Myocyte (in vitro differentiated cells): ENCODE results near the gene DCDC2C. TPM values are rescaled to one million over a fixed set of nuclear protein-coding genes. Genes with fewer than 3 reads are reported as not detected.

Source experiments
- DNase-seq: peaks from one replicate; pipeline ENCODE4 v3.0.0-alpha.2; 2012; ENCODE audit warnings: low read depth
- total RNA-seq: library from RNA; depleted of rRNA; stranded (reverse); fragments of >200 nt; gene quantifications from 2 replicates; pipeline ENCODE4 v1.2.3, GENCODE V29; 2014

Gene DCDC2C
- total RNA-seq, 1 donor from 2014 or later: not detected

DNA sequence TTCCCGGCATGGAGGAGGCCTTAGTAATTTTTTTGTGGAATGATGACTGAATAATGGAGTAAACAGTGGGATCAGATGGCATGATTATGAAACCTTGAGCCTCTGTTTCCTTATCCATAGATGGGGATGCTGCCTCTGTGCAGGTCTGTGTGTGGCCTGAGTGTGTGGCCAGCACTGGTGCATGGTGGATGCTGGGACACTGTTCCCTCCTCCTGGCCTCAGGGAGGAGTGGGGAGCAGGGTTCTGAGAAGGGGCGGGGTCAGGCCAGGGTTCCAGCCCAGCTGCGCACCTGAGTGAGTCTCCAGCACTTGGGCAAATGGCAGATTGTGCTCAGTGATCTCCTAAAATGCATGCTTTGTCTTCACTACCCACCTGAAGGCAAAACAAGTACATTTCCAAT, 66.4 kb downstream of the DCDC2C start:
- DNase-seq: no peak

DNA sequence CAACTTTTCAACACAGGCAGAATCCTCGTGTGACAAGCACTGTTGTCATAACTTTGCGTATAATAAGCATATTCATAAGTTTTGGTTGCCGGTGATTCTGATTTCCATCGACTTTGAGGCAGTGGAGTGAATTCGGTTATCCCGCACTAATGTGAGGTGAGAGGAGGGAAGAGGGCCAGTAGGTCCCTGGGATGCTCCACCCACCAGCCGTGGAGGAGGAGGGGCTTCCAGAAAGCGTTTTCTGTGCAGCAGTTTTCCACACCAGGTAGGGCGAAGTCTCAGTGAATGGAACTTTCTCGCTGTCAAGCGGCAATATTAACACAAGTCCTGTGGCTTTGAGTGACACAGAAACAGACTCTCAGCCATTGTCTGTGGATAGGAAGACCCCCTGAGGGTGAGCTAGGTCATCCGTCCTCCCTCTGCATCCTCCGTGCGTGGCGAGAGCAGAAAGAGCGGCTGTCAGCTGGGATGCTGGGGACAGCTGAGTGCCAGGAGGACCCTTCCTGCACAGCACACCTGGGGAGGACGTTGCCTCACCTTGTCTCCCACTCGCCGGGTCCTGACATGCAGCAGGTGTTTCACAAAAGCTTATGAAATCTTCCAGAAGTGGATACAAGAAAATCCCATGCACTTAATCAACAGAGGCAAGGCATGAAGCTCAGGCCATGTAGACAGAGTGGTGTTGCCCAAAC, 67.5 kb downstream of the DCDC2C start:
- no peak for DNase-seq

DNA sequence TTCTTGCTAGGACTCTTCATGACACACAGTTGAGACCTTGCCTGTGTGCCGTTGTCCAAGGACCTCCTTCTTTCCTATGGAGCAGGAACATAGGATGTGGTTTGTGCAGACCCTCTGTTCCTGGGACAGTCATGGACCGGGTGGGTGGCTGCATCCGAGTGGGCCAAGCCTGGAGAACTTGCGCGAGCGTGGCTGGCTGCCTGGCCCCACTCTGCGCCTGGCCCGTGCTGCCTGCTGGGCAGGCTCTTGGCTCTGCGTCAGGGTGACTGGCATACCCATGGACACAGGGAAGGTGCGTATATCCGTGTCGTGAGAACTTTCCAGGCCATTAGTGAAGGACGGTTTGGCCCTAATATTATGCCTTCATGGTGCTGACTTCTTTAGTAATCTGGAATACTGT, 68.2 kb downstream of the DCDC2C start:
- no peak for DNase-seq

DNA sequence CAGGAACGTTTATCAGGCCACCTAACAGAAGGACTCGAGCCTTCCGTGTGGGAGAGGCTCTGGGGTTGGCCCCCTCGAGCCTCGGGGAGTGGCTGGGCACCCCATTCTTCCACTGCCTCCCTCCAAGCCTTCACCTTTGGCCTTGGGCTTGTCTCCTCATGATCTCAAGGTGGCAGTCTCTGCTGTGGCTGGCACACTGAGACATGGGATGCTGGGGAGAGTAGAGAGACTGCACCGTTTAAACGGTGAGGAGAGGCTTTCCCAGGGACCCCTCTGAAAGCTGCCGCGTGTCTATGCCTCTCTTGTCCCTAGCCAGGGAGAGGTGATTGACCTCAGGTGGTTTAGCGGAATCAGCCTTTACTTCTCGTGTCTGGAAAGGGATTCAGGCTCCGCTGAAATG, 71.0 kb downstream of the DCDC2C start:
- no peak for DNase-seq

DNA sequence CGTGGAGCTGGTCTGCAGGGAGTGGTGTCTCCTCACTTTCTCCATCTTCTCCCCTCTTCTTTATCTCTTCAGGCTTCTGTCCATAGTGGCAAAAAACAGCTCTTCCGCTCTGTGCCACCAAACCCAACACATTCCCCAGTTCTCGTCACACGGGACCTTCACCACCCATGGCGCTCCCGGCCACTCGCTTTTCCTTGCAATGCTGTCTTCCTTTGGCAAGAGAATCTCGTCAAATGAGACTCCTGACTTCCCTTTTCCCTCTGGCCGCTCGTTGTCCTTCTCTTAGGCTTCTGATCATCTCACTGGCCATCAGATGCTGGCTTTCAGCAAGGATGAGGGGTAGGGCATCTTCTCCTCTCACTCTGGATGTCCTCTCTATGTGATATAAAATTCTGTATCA, 72.9 kb downstream of the DCDC2C start:
- DNase-seq: no peak

DNA sequence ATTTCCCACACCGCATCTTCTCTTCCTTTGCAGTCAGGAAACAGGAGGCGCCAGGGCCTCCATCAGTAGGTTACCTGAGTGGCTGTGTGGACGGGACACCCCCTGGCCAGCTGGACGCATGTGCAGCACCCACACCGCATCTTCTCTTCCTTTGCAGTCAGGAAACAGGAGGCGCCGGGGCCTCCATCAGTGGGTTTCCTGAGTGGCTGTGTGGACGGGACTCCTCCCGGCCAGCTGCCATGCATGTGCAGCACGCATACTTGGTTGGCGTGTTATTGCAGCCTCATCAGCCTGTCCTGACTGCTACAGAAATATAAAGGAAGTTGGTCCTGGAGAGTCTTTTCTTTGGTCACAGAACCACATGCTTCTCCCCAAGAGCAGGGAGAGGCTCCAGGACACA, 74.6 kb downstream of the DCDC2C start:
- DNase-seq: no peak

DNA sequence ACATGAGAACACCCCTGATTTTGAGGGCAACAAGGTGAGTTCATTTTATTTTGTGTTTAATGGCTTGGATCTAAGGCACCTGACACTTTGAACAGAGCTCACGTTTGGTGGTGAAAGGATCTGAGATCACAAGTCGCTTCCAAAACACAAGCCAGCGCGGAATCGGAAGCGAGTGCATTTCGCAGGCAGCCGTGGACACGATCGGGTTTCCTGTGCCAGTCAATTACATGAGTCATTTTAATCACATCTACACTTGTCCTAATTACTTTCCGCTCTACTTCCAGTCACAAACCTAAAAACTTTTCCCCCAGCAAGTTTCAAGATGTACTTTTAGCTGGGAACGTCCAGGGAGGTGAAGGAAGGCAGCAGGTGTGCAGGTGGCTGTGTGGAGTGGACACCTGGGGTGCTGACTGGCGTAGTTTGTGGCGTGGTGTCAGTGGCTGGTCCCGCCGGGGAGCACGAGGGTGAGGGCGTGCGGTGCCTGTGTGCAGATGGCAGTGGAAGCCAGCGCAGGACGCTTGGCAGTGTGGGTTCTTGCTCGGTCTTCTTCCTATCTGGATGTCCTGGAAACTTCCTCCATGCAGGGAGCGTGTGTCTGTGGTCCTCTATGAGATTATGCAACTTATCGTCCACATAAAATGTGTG, 75.6 kb downstream of the DCDC2C start:
- no peak for DNase-seq

DNA sequence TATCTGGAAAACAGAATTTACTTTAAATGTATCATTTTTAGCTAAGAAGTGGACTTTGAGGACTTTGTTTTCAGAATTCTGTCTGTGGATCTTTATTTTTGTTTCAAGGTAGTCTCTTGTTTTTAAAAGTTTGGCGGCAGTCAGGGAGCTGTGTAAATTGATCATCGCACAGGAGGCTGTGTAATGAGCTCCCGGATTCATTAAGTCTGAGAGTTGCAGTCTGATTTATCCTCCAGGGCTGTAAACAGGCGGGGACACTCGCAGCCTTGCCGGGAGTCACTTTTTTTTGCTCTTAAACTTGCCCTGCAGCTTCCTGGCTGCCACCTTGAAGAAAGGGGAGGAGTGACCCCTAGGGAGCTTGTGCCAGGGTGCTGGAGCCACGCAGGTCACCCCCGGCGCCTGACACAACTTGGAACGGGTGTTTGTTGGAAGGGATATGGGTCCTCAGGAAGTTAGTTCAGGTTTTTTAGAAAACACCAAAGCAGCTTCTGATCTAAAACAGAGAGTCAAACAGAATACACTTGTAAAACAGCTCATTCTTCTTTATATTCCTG, 76.2 kb downstream of the DCDC2C start:
- DNase-seq: no peak

DNA sequence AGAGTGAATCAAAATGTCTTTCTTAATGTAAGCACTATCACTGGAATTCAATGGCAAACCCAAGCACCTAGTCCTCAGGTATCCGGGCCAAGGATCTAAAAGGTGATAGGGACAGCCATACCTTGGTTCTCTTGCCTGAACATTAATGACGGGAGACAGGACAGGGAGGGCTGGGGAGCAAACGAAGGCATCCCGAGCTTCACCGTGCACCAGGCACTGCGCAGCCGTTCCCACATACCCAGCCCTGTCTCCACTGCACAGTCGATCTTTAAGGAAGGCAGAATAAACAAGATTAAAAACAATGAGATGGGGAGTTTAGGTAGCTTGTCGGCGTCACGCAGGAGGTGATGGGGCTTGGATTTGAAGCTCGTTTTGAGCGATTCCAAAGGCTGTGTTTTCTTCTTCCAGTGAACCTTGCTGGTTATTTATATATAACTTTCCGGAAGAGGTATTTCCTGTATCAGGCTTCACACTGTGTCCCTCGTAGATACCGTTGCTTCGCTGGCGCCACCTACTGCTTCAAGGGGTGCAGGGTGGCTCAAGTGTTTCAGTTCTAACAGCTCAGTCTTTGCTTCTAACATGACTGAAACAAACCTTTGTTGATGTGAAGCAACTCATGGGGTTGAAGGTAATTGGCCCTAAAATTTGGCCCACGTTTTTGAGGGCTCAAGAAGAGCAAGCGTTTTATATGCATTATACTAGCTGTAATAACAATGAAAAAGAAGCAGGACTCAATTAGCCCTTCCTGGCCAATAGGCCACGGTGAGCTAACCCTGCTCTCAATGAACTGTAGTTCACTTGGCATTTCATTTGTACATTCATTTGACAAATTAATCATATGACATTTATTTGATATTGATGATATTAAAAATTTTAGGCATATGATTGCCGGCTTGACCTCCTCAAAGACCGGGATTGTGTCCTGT, 77.4 kb downstream of the DCDC2C start:
- DNase-seq: peak; percentile 20

DNA sequence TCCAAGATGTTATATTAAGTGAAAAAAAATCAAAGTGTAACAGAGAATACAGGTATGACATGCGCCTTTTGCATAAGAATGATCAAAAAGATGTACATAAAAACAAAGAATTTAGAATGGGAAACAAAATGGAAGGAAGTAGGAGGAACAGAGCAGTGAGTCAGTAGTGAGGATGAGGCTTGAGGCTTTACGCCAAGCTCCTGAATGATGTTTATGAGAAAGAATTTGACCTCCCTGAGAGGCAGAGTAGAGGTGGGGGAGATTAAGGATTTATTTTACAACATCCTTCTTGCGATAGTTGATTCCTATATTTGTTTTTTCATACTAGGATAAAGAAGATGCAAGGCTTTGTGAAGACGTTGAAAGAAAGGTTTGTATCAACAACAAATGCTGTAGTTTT, 81.4 kb downstream of the DCDC2C start:
- DNase-seq: no peak

DNA sequence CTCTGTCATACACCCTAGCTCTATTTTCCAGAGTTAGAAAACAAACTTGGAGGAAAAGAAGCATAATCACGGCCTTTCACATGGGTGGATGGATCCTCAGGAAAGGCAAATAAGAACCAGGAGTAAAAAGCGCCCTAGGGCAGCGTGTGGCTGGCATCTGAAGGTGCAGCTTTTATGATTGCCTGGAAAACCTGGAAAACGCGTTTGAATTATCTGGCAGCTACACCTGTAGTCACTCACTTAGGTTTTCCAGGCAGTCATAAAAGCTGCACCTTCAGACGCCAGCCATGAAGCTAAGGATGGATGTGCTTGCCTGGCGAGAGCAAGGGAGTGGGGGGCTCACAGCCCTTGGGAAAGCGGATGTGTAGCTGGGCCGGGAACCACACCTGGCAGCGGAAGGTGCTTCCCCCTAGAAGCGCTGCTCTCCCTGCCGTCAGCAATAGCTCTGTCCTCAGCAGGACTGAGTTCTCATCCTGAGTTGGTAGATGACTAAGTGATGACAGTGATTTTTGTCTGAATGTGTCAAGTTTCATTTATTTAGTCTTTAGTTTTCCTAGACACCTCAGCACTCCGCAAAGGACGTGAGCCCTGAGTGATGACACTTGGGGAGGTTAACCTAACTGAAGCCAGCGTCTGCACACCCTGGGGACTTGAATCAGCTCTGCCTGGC, 82.0 kb downstream of the DCDC2C start:
- DNase-seq: no peak

DNA sequence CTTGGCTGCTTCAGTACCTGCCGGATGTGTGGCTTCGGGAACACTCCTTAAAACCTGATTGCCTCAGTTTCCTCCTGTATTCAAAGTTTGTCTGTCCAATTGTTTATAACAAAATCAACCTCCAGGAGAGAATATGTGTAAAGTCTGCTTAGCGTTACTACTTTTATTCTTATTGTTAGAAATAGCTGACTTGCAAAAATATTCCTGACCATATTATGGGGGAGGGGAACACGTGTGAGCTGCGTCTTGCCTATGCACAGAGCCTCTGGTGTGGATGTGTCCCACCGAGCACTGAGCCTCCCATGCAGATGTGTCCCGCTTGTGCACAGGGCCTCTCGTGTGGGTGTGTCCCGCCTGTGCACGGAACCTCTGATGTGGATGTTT, 82.5 kb downstream of the DCDC2C start:
- DNase-seq: no peak

DNA sequence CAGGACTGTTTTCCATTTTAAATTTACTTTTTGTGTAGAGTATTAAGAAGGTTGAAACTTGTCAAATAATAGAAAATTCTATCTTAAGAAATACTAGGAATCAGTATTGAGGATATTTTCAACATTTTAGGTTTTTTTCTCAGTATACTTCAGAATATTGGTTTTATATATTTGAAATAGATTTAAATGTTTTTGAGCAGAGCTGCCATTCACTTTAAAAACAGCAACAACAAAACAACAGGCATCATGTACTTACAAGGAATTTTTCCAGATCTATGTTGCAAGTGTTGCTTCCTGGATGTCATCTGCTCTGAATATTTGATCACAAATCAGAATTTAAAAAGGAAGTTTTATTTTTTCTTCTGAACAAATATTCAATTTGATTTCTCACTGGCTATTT, 84.4 kb downstream of the DCDC2C start:
- DNase-seq: no peak

DNA sequence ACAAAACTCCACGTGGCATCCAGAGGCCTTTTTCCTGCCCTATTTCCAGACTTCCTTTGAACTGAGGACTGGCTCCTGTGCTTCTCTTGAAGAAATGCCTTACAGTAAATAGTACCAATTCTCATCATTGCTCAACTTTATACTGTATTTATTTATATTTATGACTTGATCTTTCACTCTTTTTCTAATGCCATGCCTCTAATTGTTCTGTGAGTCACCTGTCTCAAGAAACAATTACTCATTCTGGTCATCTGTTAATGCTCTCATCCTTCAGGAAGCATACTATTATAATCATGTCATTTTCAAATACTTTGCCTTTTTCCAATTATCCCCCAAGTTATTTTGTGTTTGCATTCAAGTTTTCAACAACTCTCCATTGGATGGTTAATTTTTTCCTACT, 85.9 kb downstream of the DCDC2C start:
- DNase-seq: no peak

DNA sequence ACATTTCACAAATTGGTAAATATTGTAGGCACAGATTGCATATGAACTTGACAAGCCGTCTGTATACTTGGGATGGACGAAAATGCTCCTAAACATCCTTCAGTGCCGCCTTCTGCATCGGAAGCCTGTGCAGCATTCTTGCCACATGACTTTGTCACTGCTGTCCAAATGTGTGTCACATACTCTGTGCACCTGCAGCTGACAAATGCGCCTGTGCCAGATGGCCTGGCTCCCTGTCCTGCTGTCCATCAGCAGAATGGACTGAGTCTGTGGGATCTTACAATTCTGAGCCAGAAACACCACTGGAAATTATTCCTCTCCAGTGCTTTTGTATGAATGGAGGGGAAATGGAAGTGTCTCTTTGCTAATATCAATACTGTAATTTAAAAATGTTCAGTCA, 89.9 kb downstream of the DCDC2C start:
- no peak for DNase-seq

DNA sequence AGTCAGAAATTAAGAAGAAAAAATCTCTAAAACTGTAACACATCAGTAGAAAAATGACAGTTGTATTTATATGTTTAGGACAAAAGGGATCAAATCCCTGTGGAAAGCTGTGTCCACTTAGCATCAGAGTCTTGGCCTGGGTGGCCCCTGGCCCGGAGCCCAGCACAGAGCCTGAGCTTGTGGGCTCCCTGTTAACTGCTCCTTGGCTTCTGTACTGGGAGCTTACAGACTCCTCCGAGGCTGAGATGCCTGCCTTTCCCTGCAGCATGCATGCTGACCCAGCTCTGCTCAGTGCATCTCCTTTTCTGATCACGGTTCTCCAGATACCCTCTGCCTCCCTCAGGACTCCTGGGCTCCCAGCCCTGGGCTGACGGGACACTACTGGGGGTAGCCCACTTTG, 98.1 kb downstream of the DCDC2C start:
- no peak for DNase-seq

DNA sequence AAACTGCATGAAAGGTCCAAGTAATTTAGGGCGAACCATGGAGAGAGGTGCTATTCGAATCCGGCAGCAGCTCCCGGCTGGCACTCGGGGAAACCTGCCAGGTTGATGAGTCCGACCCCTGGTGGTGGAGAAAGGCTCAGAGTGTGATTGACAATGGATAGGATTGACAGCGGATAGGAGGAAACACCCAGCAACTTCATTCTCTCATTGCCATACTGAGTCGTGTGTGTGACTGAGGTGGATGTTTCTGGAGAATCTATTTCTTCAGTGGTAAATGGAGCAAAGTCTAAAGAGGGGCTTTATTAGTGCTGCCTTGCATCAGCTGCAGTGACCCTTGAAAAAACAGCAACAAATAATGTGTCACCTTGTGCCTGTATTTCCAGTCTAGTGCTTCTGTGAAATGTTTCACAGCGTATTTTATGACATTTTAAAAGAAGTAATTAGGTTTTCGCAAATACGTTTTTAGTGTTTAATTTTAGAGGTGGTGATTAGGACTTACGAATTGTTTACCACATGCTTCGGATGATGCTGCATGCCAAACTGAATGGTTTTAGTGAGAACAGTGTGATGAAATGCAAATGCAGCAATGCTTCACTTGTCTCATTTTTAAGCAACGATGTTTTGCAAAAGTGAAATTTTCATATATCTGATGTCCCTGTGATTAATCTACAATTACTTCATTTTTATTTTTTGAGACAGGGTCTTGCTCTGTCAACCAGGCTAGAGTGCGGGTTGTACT, 102.0 kb downstream of the DCDC2C start:
- no peak for DNase-seq

DNA sequence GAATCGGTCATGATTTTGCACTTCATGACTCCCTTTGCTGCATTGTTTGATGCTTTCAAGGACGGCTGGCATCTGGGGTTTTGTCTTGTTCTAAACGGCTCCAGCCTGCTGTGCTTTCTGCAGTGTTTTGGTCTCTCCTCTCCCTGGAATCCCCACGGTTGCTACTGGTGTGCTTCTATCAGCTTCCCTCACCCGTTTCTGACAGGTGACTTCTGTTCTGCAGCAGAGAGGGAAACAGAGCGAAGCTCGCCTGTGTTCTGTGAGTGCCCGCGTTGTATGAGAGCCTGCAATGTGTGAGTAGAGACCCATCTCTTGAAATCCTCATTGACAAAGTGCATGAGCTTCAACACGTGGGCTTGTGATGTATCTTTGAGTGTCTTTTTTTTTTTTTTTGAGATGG, 102.8 kb downstream of the DCDC2C start:
- no peak for DNase-seq

DNA sequence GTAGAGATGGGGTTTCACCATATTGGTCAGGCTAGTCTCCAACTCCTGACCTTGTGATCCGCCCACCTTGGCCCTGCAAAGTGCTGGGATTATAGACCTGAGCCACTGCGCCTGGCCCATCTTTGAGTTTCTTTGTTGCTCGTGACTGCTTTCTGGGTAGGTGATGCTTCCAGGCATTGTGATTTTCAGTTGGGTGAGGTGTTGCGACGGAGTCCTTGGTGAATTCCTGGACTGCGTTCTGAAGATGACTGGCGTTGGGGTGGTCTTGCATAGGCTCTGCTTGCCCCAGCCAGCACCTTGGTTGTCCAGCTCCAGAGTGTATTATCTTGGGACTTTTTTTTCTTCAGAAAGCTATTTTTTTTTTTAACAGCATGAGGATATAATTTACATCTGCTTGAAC, 103.4 kb downstream of the DCDC2C start:
- no peak for DNase-seq

DNA sequence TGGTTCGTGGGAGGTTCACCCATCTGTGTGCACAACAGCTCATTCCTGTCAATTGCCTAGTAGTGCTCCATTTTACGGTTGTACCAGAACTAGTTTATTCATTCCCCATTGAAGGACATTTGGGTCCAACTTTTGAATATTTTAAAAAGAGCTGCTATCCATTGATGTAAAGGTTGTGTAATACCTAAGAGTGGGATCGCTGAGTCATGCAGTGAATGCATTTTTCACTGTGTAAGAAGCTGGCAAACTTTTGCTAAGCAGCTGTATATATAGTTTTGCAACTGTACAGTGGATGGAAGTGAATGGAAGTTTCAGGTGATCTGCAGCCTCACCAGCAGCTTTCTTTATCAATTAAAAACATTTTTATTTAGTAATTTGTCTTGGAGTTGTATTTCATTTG, 104.5 kb downstream of the DCDC2C start:
- no peak for DNase-seq
